ENCODE results near the gene PEAK3. TPM values are rescaled to one million over a fixed set of nuclear protein-coding genes. Genes with fewer than 3 reads are reported as not detected.
A peak's percentile ranks its signal among the peaks of the same experiment; 100 is the strongest.

The PEAK3 gene
- total RNA-seq, 6 donors from 2014 or later, result 2.4 to 8.6 (median 4.6) TPM

DNA sequence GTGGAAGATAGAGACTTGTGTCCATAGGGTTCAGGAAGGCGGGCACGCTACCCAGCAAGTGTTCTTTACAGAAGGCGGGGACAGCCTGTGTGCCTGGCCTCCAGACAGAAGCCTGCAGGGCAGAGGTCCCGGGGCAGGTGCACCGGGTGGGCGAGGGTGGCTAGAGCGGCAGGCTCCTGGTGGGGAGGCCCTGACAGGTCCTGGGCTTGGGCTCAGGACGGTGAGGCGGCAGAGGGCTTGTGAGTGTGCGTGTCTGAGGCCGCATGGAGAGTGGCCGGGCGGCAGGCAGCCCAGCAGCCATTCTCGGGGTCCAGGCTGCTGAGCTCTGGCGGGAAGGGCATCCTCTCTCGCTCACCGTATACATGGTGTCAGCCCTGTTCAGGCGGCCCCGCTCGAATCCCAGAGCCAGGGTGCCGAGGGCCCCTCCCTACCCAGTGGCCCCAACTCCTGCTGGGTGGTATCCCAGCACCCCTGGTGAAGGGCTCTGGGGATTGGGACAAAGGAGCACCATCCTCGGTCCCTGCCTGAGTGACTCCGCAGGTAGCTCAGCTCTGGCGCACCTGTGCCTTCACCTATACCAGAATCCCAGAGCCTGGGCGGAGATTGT, 35.9 kb downstream of the PEAK3 start:
- Histone ChIP-seq H3K36me3 (peaks cover 43 to 67% (median 60%) of the 10 kb centered on the region in 4 donors), H3K4me3 (no peak overlapping the region), H3K4me1 (peaks cover 39 to 51% (median 41%) of the 10 kb centered on the region in 4 donors), H3K9me3 (no peaks in the 10 kb centered on the region), H3K27ac (no peak overlapping the region), H3K27me3 (peaks cover 0 to 14% (median 14%) of the 10 kb centered on the region in 4 donors)
- DNase-seq, result peak in 1 of 2 donors; percentile 69
- WGBS, 2 donors, result 90 to 97% methylated on average over 18 to 21 of the region's 25 CpGs
- ATAC-seq (ENCODE audit: low FRiP score in 2 of 2), result no peak
- TF ChIP-seq EP300 (IDR thresholded peaks at IDR 0.05) (no peak), POLR2A (IDR thresholded peaks at IDR 0.05) (no peak), POLR2AphosphoS5 (IDR thresholded peaks at IDR 0.05) (no peak)
- TF ChIP-seq, protein P1, sequence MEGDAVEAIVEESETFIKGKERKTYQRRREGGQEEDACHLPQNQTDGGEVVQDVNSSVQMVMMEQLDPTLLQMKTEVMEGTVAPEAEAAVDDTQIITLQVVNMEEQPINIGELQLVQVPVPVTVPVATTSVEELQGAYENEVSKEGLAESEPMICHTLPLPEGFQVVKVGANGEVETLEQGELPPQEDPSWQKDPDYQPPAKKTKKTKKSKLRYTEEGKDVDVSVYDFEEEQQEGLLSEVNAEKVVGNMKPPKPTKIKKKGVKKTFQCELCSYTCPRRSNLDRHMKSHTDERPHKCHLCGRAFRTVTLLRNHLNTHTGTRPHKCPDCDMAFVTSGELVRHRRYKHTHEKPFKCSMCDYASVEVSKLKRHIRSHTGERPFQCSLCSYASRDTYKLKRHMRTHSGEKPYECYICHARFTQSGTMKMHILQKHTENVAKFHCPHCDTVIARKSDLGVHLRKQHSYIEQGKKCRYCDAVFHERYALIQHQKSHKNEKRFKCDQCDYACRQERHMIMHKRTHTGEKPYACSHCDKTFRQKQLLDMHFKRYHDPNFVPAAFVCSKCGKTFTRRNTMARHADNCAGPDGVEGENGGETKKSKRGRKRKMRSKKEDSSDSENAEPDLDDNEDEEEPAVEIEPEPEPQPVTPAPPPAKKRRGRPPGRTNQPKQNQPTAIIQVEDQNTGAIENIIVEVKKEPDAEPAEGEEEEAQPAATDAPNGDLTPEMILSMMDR (IDR thresholded peaks at IDR 0.05), result no peak

- Histone ChIP-seq H3K9me3 (no peaks in the 10 kb centered on the region), H3K4me3 (no peak overlapping the region), H3K27me3 (peaks cover 0 to 7% (median 5%) of the 10 kb centered on the region in 4 donors), H3K36me3 (peaks cover 43 to 67% (median 60%) of the 10 kb centered on the region in 4 donors), H3K4me1 (peaks cover 39 to 51% (median 41%) of the 10 kb centered on the region in 4 donors), H3K27ac (no peak overlapping the region)
- DNase-seq, result peak in 1 of 2 donors; percentile 79
- 96 to 98% methylated on average over 12 to 15 of the region's 15 CpGs for WGBS, 2 donors
- ATAC-seq (ENCODE audit: low FRiP score in 2 of 2), result no peak
- no peak for TF ChIP-seq POLR2A (IDR thresholded peaks at IDR 0.05)
- TF ChIP-seq EP300 (IDR thresholded peaks at IDR 0.05), result no peak
- no peak for TF ChIP-seq POLR2AphosphoS5 (IDR thresholded peaks at IDR 0.05)
These were observed 36.7 kb downstream of the PEAK3 start for GRCh38 chr19:2245273-2245672.

GRCh38 chr19:2244486-2244885, 37.5 kb downstream of the PEAK3 start:
- peaks cover 0 to under 1% (median 0%) of the 10 kb centered on the region in 4 donors for H3K27me3 ChIP-seq
- TF ChIP-seq, protein P1 (IDR thresholded peaks at IDR 0.05), result no peak
- no peak for TF ChIP-seq POLR2AphosphoS5 (IDR thresholded peaks at IDR 0.05)
- no peak for TF ChIP-seq EP300 (IDR thresholded peaks at IDR 0.05)
- no peak for TF ChIP-seq POLR2A (IDR thresholded peaks at IDR 0.05)
- no peak overlapping the region for H3K27ac ChIP-seq
- 93 to 97% methylated on average over 6 to 15 of the region's 21 CpGs for WGBS, 2 donors
- H3K4me3 ChIP-seq, result no peak overlapping the region
- no peaks in the 10 kb centered on the region for H3K9me3 ChIP-seq
- peaks cover 43 to 67% (median 60%) of the 10 kb centered on the region in 4 donors for H3K36me3 ChIP-seq
- ATAC-seq (ENCODE audit: low FRiP score in 2 of 2), result no peak
- peaks cover 43 to 53% (median 45%) of the 10 kb centered on the region in 4 donors for H3K4me1 ChIP-seq
- DNase-seq, result peak in 1 of 2 donors; percentile 77

GRCh38 chr19:2244125-2244411, 37.9 kb downstream of the PEAK3 start:
- TF ChIP-seq, protein P1 (IDR thresholded peaks at IDR 0.05), result no peak
- TF ChIP-seq POLR2A (IDR thresholded peaks at IDR 0.05) (no peak), EP300 (IDR thresholded peaks at IDR 0.05) (no peak), POLR2AphosphoS5 (IDR thresholded peaks at IDR 0.05) (no peak)
- DNase-seq (peak in 1 of 2 donors; percentile 64), ATAC-seq (ENCODE audit: low FRiP score in 2 of 2) (no peak)
- H3K4me1 ChIP-seq, result peaks cover 47 to 57% (median 49%) of the 10 kb centered on the region in 4 donors
- no peak overlapping the region for H3K27ac ChIP-seq
- no peak overlapping the region for H3K4me3 ChIP-seq
- WGBS, 2 donors, result 97% methylated on average over 6 of the region's 12 CpGs; no CpG with 5 or more reads in 1 of the 2 donors
- H3K9me3 ChIP-seq, result no peaks in the 10 kb centered on the region
- peaks cover 43 to 67% (median 60%) of the 10 kb centered on the region in 4 donors for H3K36me3 ChIP-seq
- H3K27me3 ChIP-seq, result no peaks in the 10 kb centered on the region

DNA sequence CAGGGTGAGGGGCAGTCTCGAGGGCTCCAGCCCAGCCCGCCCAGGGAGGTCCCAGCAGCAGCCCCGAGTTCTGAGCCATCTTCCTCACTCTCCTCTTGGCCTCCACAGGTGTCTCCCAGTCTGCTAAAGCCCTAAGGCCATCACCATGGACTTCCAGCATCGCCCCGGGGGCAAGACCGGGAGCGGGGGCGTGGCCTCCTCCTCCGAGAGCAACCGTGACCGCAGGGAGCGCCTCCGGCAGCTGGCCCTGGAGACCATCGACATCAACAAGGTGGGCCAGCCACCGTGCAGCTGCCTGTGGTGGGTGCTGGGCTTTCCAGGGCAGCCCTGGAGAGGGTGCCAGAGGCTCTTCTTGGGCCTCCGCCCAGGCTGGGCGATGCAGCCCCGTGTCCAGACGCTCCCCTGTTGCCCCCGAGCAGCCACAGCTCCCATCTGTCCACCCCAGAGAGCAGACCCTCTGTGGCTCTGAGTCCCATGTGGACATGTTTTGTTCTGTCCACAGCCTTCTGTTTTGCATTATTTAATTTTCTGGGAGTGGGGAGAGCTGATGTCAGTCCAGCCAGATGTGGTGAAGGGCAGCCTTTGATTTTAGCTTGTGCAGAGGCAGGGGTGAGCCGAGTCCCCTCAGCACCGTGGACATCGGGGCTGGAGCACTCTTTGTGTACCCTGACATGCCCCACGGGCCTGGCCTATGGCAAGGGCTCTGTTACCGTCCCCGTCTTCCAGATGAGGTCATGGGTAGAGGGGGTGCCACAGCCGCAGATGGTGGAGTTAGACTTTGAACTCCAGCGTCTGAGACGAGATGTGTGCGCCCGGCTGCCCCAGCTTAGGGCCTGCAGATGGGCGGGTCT, 38.5 kb downstream of the PEAK3 start:
- Histone ChIP-seq H3K4me1 (peaks cover 53 to 63% (median 55%) of the 10 kb centered on the region in 4 donors), H3K27me3 (no peaks in the 10 kb centered on the region), H3K36me3 (peaks cover 43 to 61% (median 54%) of the 10 kb centered on the region in 4 donors), H3K27ac (no peak overlapping the region), H3K9me3 (no peaks in the 10 kb centered on the region), H3K4me3 (no peak overlapping the region)
- ATAC-seq (ENCODE audit: low FRiP score in 2 of 2) (no peak), DNase-seq (peak in 1 of 2 donors; percentile 78)
- TF ChIP-seq, protein P1 (IDR thresholded peaks at IDR 0.05), result no peak
- TF ChIP-seq EP300 (IDR thresholded peaks at IDR 0.05) (no peak), POLR2AphosphoS5 (IDR thresholded peaks at IDR 0.05) (no peak), POLR2A (IDR thresholded peaks at IDR 0.05) (no peak)
- whole genome bisulfite sequencing, 2 donors, result 89 to 91% methylated on average over 15 to 26 of the region's 32 CpGs

Data from upper lobe of left lung (tissue), 6 donors.